Measurements from ENCODE around the gene KDM4D.

KDM4D gene

DNA sequence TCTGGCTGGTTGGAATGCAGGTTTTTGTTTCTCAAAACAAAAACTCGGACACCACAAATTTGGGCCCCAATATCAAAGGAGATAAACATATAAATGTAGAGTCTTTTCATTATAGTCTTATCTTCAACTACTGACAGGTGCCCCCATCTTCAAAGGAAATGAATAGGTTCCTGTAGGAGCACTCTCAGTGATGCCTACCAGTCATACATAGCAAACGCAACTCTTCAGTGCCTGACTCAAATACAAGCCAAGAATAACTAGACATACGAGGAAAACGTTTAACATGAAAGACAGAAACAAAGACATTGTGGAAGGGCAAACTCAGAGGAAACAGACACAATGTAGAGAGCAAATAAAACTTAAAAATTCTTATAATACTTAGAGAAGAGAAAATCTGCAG lies 13.9 kb downstream of the KDM4D start:
- ATAC-seq: no peak
- TF ChIP-seq, protein P1, sequence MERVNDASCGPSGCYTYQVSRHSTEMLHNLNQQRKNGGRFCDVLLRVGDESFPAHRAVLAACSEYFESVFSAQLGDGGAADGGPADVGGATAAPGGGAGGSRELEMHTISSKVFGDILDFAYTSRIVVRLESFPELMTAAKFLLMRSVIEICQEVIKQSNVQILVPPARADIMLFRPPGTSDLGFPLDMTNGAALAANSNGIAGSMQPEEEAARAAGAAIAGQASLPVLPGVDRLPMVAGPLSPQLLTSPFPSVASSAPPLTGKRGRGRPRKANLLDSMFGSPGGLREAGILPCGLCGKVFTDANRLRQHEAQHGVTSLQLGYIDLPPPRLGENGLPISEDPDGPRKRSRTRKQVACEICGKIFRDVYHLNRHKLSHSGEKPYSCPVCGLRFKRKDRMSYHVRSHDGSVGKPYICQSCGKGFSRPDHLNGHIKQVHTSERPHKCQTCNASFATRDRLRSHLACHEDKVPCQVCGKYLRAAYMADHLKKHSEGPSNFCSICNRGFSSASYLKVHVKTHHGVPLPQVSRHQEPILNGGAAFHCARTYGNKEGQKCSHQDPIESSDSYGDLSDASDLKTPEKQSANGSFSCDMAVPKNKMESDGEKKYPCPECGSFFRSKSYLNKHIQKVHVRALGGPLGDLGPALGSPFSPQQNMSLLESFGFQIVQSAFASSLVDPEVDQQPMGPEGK (CRISPR knock-in tag; IDR thresholded peaks at IDR 0.05; ENCODE audit: borderline replicate concordance): no peak
- TF ChIP-seq PPARA (CRISPR knock-in tag; IDR thresholded peaks at IDR 0.05; ENCODE audit: borderline replicate concordance): no peak
- no peak for TF ChIP-seq CREB5 (CRISPR knock-in tag; IDR thresholded peaks at IDR 0.05; ENCODE audit: low read depth)
- TF ChIP-seq ZNF8 (CRISPR knock-in tag; IDR thresholded peaks at IDR 0.05): no peak
- no peak for TF ChIP-seq ZC3H10 (CRISPR knock-in tag; IDR thresholded peaks at IDR 0.05)
- no peak for TF ChIP-seq OSR1 (CRISPR knock-in tag; IDR thresholded peaks at IDR 0.05)
- no peak for TF ChIP-seq ZNF70 (CRISPR knock-in tag; IDR thresholded peaks at IDR 0.05)
- no peak for TF ChIP-seq TOX (CRISPR knock-in tag; IDR thresholded peaks at IDR 0.05; ENCODE audit: borderline replicate concordance)
- TF ChIP-seq ZFP30 (CRISPR knock-in tag; IDR thresholded peaks at IDR 0.05): no peak
- no peak for TF ChIP-seq ZNF565 (CRISPR knock-in tag; conservative IDR thresholded peaks at IDR 0.05; ENCODE audit: low read depth)
- TF ChIP-seq GLIS3 (CRISPR knock-in tag; IDR thresholded peaks at IDR 0.05): no peak

DNA sequence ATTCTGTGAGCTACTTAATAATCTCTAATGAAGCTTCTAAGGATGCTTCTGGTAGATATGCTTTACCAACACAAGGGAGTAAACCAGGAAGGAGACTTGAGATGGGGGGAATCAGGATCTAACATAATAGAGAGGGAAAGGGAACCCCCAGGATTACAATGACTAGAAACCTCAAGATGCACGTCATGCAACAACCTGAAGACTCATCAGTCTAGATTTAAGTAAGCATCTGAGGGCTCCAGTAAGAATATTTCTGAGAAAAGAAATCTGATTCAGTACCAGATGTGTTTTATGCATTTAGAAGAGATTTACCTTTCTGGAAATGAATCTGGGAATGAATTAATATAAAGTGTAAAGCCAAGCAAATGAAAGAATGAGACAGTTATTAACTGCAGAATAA lies 15.2 kb downstream of the KDM4D start:
- TF ChIP-seq ZFP3 (CRISPR knock-in tag; IDR thresholded peaks at IDR 0.05) (no peak), ZFP30 (CRISPR knock-in tag; IDR thresholded peaks at IDR 0.05) (no peak), ZNF70 (CRISPR knock-in tag; IDR thresholded peaks at IDR 0.05) (no peak), CSDC2 (CRISPR knock-in tag; IDR thresholded peaks at IDR 0.05) (no peak), ISL1 (CRISPR knock-in tag; IDR thresholded peaks at IDR 0.05) (no peak), TOX (CRISPR knock-in tag; IDR thresholded peaks at IDR 0.05; ENCODE audit: borderline replicate concordance) (no peak), BACH2 (CRISPR knock-in tag; IDR thresholded peaks at IDR 0.05; ENCODE audit: borderline replicate concordance) (no peak), GLIS3 (CRISPR knock-in tag; IDR thresholded peaks at IDR 0.05) (no peak), OSR1 (CRISPR knock-in tag; IDR thresholded peaks at IDR 0.05) (no peak), SNAI2 (CRISPR knock-in tag; IDR thresholded peaks at IDR 0.05) (no peak), ZC3H10 (CRISPR knock-in tag; IDR thresholded peaks at IDR 0.05) (no peak), CREB5 (CRISPR knock-in tag; IDR thresholded peaks at IDR 0.05; ENCODE audit: low read depth) (no peak), ZNF8 (CRISPR knock-in tag; IDR thresholded peaks at IDR 0.05) (no peak), RARB (CRISPR knock-in tag; IDR thresholded peaks at IDR 0.05) (no peak), TCF4 (CRISPR knock-in tag; IDR thresholded peaks at IDR 0.05; ENCODE audit: borderline replicate concordance) (no peak)
- TF ChIP-seq, protein P2, sequence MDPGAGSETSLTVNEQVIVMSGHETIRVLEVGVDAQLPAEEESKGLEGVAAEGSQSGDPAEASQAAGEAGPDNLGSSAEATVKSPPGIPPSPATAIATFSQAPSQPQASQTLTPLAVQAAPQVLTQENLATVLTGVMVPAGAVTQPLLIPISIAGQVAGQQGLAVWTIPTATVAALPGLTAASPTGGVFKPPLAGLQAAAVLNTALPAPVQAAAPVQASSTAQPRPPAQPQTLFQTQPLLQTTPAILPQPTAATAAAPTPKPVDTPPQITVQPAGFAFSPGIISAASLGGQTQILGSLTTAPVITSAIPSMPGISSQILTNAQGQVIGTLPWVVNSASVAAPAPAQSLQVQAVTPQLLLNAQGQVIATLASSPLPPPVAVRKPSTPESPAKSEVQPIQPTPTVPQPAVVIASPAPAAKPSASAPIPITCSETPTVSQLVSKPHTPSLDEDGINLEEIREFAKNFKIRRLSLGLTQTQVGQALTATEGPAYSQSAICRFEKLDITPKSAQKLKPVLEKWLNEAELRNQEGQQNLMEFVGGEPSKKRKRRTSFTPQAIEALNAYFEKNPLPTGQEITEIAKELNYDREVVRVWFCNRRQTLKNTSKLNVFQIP (CRISPR knock-in tag; IDR thresholded peaks at IDR 0.05; ENCODE audit: borderline replicate concordance, low read depth): no peak
- TF ChIP-seq, protein P3, sequence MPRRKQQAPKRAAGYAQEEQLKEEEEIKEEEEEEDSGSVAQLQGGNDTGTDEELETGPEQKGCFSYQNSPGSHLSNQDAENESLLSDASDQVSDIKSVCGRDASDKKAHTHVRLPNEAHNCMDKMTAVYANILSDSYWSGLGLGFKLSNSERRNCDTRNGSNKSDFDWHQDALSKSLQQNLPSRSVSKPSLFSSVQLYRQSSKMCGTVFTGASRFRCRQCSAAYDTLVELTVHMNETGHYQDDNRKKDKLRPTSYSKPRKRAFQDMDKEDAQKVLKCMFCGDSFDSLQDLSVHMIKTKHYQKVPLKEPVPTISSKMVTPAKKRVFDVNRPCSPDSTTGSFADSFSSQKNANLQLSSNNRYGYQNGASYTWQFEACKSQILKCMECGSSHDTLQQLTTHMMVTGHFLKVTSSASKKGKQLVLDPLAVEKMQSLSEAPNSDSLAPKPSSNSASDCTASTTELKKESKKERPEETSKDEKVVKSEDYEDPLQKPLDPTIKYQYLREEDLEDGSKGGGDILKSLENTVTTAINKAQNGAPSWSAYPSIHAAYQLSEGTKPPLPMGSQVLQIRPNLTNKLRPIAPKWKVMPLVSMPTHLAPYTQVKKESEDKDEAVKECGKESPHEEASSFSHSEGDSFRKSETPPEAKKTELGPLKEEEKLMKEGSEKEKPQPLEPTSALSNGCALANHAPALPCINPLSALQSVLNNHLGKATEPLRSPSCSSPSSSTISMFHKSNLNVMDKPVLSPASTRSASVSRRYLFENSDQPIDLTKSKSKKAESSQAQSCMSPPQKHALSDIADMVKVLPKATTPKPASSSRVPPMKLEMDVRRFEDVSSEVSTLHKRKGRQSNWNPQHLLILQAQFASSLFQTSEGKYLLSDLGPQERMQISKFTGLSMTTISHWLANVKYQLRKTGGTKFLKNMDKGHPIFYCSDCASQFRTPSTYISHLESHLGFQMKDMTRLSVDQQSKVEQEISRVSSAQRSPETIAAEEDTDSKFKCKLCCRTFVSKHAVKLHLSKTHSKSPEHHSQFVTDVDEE (CRISPR knock-in tag; IDR thresholded peaks at IDR 0.05): no peak
- TF ChIP-seq, protein P4, sequence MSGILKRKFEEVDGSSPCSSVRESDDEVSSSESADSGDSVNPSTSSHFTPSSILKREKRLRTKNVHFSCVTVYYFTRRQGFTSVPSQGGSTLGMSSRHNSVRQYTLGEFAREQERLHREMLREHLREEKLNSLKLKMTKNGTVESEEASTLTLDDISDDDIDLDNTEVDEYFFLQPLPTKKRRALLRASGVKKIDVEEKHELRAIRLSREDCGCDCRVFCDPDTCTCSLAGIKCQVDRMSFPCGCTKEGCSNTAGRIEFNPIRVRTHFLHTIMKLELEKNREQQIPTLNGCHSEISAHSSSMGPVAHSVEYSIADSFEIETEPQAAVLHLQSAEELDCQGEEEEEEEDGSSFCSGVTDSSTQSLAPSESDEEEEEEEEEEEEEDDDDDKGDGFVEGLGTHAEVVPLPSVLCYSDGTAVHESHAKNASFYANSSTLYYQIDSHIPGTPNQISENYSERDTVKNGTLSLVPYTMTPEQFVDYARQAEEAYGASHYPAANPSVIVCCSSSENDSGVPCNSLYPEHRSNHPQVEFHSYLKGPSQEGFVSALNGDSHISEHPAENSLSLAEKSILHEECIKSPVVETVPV (CRISPR knock-in tag; IDR thresholded peaks at IDR 0.05): no peak
- no peak for ATAC-seq

Measured in SK-N-SH treated with all-trans-retinoic acid at 6 μM for 48 hours (cell line).